ENCODE results near the gene LGI1.

GRCh38 chr10:93767724-93768399 lies 10.1 kb downstream of the LGI1 start:
- TF ChIP-seq CTCF (IDR thresholded peaks at IDR 0.05), result no peak
- TF ChIP-seq POLR2A (IDR thresholded peaks at IDR 0.05), result no peak
